Smooth muscle cell (in vitro differentiated cells): ENCODE measurements around the gene PPP2R1A. TPM values are rescaled to one million over a fixed set of nuclear protein-coding genes. Genes with fewer than 3 reads are reported as not detected.

Experiments used
- DNase-seq: peaks from one replicate; lab custom pipeline; 2025; ENCODE audit not compliant: unreplicated experiment; lab: John Stamatoyannopoulos, UW
- H2AFZ ChIP-seq: fragments of 200-600 bp; sonication (generic); 2 replicates; pipeline ENCODE4 v1.6.0; 2016; ENCODE audit warnings: antibody characterized with exemption, low read depth, mild to moderate bottlenecking
- H3F3A ChIP-seq: fragments of 200-600 bp; sonication (generic); 2 replicates; pipeline ENCODE4 v1.6.0; 2017; ENCODE audit warnings: antibody characterized with exemption, low read depth
- H3K27ac ChIP-seq: fragments of 200-600 bp; sonication (generic); 2 replicates; pipeline ENCODE4 v1.5.1; 2016; ENCODE audit warnings: low read depth, mild to moderate bottlenecking
- H3K27me3 ChIP-seq: fragments of 200-600 bp; sonication (generic); 2 replicates; pipeline ENCODE4 v1.6.1; 2016; ENCODE audit warnings: low read depth, mild to moderate bottlenecking
- H3K36me3 ChIP-seq: fragments of 200-600 bp; sonication (generic); 2 replicates; pipeline ENCODE4 v1.5.1; 2016; ENCODE audit warnings: low read depth
- H3K4me1 ChIP-seq: fragments of 200-600 bp; sonication (generic); 2 replicates; pipeline ENCODE4 v1.5.1; 2016; ENCODE audit warnings: low read depth
- H3K4me2 ChIP-seq: fragments of 200-600 bp; sonication (generic); 2 replicates; pipeline ENCODE4 v1.6.0; 2016; ENCODE audit warnings: mild to moderate bottlenecking
- H3K4me3 ChIP-seq: fragments of 200-600 bp; sonication (generic); 2 replicates; pipeline ENCODE4 v1.5.1; 2016; ENCODE audit warnings: mild to moderate bottlenecking
- H3K79me2 ChIP-seq: fragments of 200-600 bp; sonication (generic); 2 replicates; pipeline ENCODE4 v1.6.0; 2016; ENCODE audit warnings: low read depth, mild to moderate bottlenecking
- H3K9ac ChIP-seq: fragments of 200-600 bp; sonication (generic); 2 replicates; pipeline ENCODE4 v1.6.0; 2016; ENCODE audit warnings: low read depth
- H3K9me3 ChIP-seq: fragments of 200-600 bp; sonication (generic); replicated peaks from 2 replicates; pipeline ENCODE4 v1.5.1; 2016; ENCODE audit warnings: low read depth
- H4K20me1 ChIP-seq: fragments of 200-600 bp; sonication (generic); 2 replicates; pipeline ENCODE4 v1.6.0; 2016; ENCODE audit warnings: low read depth
- WGBS: methylation state at CpG from one replicate; pipeline ENCODE4 v1.1.7; 2016; ENCODE audit warnings: low lambda C conversion rate; 5-methylcytosine and 5-hydroxymethylcytosine counted together
- polyA plus RNA-seq: library from polyadenylated mRNA; unstranded; fragments of >200 nt; fragmentation: Nextera tagmentation; extraction: Ambion mirVana; gene quantifications from 2 replicates; pipeline ENCODE4 v1.2.1, GENCODE V29; 2016
- total RNA-seq: library from RNA; depleted of rRNA; stranded (reverse); fragments of >200 nt; gene quantifications from 2 replicates; pipeline ENCODE4 v1.2.3, GENCODE V29; 2014
- TF ChIP-seq, protein P1 (sequence below): fragments of 200-600 bp; sonication (generic); IDR thresholded peaks from 2 replicates; pipeline ENCODE4 v1.5.1; 2017; ENCODE audit warnings: borderline replicate concordance, mild to moderate bottlenecking, antibody characterized with exemption; ENCODE audit not compliant: insufficient read depth, poor library complexity, severe bottlenecking

PPP2R1A gene
- total and polyA plus RNA-seq, 2 experiments from 2014 or later = 121 to 265 TPM

DNA sequence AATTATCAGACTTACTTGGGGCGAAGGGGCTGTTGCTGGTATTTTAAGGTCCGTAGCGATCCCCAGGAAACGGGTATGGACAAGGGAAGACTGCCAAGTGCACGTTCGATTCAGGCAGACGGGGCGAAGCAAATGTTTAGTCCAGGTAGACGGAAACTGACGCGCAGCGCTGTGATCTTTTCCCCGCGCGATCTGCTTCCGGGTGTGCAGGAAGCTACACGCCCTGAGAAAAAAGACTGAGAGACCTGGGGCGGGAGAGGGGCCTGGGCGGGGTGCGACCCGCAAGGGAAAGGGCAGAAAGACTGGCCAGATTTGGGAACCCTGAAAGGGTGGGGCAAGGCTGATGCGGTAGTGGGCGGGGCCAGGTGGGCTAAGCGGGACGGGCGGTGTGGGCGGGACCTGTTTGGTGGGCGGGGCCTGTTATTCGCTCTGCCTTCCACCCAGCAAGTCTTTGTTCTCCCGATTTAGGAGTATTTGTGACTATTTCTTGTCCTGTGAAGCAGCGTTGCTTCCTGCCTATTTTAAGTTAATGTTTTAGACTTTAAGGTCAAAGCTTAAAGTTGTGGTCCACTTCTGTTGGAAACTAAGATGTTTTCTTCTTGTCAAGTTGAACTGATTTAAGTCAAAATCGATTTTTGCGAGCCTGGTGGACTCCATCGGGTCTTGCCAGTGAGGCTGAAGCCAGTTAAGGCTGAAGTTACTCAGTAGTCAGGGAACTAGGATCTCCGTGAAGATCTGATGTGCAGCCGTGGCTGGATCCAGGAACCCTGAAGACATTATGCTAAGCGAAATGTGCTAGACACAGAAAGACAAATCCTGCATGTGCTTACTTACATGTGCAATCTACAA is 18.3 kb upstream of the PPP2R1A start, which contains the start of gene ZNF836:
Gene ZNF836, minus strand, starts transcription at position 301 of the 849 bp plus-strand sequence. CDS start 3,549 bp downstream, outside the sequence.
- Histone ChIP-seq H3K9ac (peak within 1 kb of the TSS; percentile 75), H2AFZ (peak within 1 kb of the TSS; percentile 97), H3K4me3 (peak within 1 kb of the TSS; percentile 82), H3K4me2 (peak within 1 kb of the TSS; percentile 100), H3K9me3 (no peaks in the 10 kb centered on the region), H3F3A (peaks cover 4% of the 10 kb centered on the region), H3K79me2 (peaks cover 6% of the 10 kb centered on the region), H3K36me3 (peaks cover 12% of the 10 kb centered on the region), H3K27ac (no peak within 1 kb of the TSS), H3K4me1 (no peaks in the 10 kb centered on the region), H3K27me3 (no peaks in the 10 kb centered on the region), H4K20me1 (no peaks in the 10 kb centered on the region)
- TF ChIP-seq, protein P1, sequence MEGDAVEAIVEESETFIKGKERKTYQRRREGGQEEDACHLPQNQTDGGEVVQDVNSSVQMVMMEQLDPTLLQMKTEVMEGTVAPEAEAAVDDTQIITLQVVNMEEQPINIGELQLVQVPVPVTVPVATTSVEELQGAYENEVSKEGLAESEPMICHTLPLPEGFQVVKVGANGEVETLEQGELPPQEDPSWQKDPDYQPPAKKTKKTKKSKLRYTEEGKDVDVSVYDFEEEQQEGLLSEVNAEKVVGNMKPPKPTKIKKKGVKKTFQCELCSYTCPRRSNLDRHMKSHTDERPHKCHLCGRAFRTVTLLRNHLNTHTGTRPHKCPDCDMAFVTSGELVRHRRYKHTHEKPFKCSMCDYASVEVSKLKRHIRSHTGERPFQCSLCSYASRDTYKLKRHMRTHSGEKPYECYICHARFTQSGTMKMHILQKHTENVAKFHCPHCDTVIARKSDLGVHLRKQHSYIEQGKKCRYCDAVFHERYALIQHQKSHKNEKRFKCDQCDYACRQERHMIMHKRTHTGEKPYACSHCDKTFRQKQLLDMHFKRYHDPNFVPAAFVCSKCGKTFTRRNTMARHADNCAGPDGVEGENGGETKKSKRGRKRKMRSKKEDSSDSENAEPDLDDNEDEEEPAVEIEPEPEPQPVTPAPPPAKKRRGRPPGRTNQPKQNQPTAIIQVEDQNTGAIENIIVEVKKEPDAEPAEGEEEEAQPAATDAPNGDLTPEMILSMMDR = no peak
- 13% methylated on average over 36 of the region's 37 CpGs for WGBS
- DNase-seq = peak; percentile 29

DNA sequence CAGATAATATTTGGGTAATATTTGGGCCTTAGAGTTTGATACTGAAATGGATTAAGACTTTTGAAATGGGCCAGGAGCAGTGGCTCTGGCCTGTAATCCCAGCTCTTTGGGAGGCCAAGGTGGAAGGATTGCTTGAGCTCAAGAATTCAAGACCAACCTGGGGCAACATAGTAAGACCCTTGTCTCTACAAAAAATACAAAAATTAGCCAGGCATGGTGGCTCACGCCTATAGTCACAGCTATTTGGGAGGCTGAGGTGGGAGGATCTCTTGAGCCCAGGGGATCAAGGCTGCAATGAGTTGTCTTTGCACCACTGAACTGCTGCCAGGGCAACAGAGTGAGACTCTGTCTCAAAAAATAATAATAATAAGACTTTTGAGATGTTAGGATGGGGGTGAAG is 17.5 kb upstream of the PPP2R1A start:
- Histone ChIP-seq H3K79me2 (peaks cover 6% of the 10 kb centered on the region), H3F3A (peaks cover 4% of the 10 kb centered on the region), H2AFZ (peak overlapping the region; percentile 97), H3K9me3 (no peaks in the 10 kb centered on the region), H3K4me1 (no peaks in the 10 kb centered on the region), H3K4me3 (peak overlapping the region; percentile 82), H3K36me3 (peaks cover 12% of the 10 kb centered on the region), H4K20me1 (no peaks in the 10 kb centered on the region), H3K9ac (no peak overlapping the region), H3K4me2 (no peak overlapping the region), H3K27ac (no peak overlapping the region), H3K27me3 (no peaks in the 10 kb centered on the region)
- TF ChIP-seq, protein P1 = no peak
- 91% methylated on average over 1 of the region's 1 CpG for WGBS
- no peak for DNase-seq

DNA sequence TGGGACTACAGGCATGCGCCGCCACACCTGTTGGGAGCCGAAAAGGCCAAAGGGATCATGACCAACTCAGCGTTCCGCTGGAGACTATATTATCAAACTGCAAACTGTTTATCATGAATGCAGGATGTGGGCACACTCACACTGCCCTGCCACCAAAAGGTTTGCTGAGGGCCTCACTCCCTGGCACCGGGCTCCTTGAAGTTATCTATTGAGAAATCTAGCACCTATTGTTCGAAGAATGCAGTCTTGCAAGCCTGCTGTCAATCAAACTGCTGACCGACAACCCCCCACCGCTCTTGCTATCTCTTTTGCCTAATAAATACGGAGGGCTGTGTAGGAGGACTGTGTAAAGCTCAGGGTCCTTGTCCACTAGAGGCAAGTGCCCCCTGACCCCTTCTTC is 13.3 kb upstream of the PPP2R1A start:
- Histone ChIP-seq H3F3A (no peaks in the 10 kb centered on the region), H3K4me2 (no peak overlapping the region), H3K79me2 (no peaks in the 10 kb centered on the region), H3K4me1 (no peaks in the 10 kb centered on the region), H3K27me3 (no peaks in the 10 kb centered on the region), H3K27ac (no peak overlapping the region), H2AFZ (no peak overlapping the region), H3K9ac (no peak overlapping the region), H3K36me3 (no peaks in the 10 kb centered on the region), H3K4me3 (no peak overlapping the region), H4K20me1 (no peaks in the 10 kb centered on the region), H3K9me3 (no peaks in the 10 kb centered on the region)
- 69% methylated on average over 10 of the region's 10 CpGs for WGBS
- TF ChIP-seq, protein P1 = no peak
- no peak for DNase-seq
